Fibroblast of pulmonary artery (primary cell): ENCODE results near the gene WFS1.

Experiments used
- DNase-seq: peaks from one replicate; pipeline ENCODE4 v3.0.0-alpha.2; 2010; ENCODE audit warnings: low read depth
- H3K4me3 ChIP-seq: replicated peaks from 2 replicates; pipeline ENCODE4 v1.5.1; 2011; ENCODE audit warnings: low read depth, mild to moderate bottlenecking, control low read depth, low read length, moderate library complexity
- TF ChIP-seq, protein P1 (sequence below): IDR thresholded peaks from 2 replicates; pipeline ENCODE4 v1.5.1; 2011; ENCODE audit warnings: mild to moderate bottlenecking, control low read depth, low read length, inconsistent platforms; ENCODE audit errors: missing control alignments

The WFS1 gene

DNA sequence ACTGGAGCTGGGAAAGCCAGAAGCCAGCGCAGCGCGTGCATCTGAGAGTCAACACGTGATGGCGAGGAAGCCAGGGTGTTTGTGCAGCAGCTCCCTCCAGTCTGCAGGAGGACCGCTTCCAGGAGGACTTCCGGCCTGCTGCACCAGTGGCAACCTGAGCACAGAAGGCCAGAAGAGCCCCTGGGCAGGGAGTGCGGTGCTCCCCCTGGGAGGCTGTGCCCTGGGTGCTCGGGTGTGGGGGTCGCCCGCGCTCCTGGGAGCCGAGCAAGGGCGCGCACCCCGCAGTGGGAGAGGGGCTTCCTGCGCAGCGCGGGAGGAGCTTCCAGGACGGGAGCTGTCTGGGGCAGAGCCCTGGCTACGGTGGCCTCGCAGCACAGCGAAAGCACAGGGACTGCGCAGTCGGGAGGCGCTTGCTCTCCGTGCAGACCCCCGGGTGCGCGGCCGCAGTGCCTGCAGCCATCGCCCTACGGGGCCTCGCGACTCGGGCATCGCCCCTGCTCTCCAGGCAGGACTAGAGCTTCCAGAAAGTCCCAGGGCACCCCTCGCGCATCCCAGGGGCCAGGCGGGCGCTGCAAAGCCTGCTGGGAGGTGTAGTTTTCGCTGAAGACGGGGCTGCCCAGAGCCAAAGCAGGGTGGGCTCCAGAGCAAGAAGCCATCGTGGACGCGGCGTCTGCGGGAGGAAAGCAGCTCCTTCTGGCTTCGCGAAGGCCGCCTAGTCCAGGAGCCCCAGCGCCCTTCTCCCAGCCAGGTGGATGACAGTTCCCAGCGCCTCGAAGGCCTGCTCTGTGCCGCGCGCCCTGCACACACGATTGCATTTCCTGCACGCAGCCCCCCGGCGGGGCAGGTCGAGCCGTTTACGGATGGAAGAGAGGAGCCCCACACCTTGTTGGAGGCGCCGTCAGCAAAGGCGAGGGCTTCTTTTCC, 24.1 kb upstream of the WFS1 start:
- DNase-seq = no peak
- TF ChIP-seq, protein P1, sequence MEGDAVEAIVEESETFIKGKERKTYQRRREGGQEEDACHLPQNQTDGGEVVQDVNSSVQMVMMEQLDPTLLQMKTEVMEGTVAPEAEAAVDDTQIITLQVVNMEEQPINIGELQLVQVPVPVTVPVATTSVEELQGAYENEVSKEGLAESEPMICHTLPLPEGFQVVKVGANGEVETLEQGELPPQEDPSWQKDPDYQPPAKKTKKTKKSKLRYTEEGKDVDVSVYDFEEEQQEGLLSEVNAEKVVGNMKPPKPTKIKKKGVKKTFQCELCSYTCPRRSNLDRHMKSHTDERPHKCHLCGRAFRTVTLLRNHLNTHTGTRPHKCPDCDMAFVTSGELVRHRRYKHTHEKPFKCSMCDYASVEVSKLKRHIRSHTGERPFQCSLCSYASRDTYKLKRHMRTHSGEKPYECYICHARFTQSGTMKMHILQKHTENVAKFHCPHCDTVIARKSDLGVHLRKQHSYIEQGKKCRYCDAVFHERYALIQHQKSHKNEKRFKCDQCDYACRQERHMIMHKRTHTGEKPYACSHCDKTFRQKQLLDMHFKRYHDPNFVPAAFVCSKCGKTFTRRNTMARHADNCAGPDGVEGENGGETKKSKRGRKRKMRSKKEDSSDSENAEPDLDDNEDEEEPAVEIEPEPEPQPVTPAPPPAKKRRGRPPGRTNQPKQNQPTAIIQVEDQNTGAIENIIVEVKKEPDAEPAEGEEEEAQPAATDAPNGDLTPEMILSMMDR = no peak
- peak overlapping the region; percentile 14 for H3K4me3 ChIP-seq

DNA sequence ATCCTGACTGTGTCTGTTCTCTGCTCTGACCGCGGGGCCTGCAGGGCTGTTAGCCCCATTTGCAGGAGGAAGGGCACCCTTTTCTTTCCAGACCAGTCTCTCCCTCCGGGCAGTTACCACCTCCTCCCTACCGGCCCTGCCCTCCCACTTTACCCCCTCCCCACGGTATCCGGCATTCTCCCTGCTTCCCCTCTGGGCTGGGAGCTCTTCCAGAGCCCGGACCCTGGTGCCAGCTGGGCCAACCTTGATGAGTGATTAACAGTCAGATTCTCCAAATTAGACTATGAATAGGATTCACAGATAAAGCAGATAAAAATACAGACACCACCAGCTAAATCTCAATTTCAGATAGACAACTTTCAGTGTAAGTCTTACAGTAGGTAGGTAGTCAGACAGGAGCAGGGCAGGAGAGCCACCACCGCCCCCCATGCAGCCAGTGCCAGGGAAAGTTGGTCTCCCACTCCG, 23.4 kb upstream of the WFS1 start:
- DNase-seq = no peak
- TF ChIP-seq, protein P1 = no peak
- H3K4me3 ChIP-seq = no peak overlapping the region

DNA sequence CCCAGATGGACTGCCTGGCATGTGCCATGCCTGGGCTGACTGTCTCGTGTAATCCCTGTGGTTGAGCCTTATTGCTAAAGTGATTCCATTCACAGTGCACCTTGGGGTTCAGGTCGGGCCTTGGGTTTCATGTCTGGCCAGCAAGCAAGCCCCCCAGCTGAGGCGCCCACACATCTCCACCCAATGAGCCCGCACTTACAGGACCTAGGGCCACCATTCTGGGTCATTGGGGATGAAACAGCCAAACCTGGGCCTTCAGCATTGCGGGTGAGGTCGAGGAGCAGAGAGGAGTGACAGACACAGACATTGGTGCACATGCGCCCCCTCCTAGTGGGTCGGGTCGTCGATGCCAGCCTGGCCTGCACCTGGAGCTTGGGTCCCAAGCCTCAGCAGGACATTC, 21.3 kb upstream of the WFS1 start:
- H3K4me3 ChIP-seq = no peak overlapping the region
- TF ChIP-seq, protein P1 = no peak
- no peak for DNase-seq

DNA sequence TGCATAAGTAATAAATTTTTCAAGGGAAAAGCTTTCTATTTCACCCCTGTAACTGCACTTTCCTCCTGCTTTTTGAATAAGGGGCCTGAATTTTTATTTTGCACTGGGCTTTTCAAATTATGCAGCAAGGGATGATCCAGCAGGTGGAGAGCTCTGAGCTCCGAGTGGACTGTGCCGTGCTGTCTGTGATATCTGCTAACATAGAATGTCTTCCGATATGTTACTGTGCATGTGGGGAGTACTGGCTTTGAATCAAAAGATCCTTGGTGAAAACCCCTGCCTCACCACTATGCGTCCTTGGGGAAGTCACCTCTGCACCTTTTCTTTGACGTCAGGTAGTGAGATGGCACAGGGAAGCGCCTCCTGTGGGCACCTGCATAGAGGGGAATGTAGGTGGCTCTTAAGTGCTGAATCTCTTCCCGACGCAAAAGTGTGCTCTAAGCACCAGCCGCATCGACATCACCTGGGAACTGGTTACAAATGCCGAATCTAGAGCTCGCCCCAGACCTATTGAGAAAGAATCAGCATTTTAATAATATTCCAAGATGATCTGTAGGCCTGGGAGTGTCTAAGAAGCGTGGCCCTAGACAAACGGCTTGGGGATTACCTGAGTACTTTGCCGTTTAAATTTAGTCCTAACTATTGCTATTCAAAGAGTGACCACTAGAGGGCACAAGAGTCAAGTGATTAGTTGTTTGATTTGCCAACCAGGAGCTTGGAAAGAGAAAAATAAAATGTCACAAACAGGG, 19.2 kb upstream of the WFS1 start:
- DNase-seq = peak; percentile 80
- TF ChIP-seq, protein P1 = peak; percentile 77
- no peak overlapping the region for H3K4me3 ChIP-seq

DNA sequence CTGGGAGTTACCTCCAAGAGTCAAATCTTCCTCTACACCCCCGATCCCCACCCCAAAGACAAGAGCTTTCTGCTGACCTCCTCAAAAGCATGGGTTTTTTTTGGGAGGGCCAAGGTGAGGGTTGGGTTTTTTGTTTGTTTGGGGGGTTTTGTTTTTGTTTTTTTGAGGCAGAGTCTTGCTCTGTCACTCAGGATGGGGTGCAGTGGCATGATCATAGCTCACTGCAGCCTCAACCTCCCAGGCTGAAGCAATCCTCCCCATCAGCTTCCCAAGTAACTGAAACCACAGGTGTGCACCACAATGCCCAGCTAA, 18.7 kb upstream of the WFS1 start:
- DNase-seq = no peak

DNA sequence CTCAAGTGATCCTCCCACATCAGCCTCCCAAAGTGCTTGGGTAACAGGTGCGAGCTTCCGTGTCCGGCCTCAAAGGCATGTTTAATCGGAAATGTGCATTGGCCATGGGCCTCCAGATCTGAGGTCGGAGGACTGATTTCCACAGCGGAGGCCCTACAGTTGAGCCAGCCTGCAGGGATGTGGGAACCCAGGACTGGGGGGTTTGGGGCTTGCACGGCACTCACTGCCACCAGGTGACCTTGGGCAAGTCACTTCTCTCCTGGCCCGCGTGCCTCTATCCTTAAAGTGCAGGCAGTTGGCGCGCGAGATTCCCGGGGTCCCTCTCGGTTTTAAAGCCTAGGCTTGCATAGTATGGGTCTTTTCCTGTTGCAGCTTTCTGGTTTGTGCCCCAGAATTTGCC, 18.3 kb upstream of the WFS1 start:
- no peak overlapping the region for H3K4me3 ChIP-seq
- TF ChIP-seq, protein P1 = no peak
- DNase-seq = no peak

More for the DNA sequence above, 18.7 kb upstream of the WFS1 start:
- TF ChIP-seq, protein P1 = no peak
- no peak overlapping the region for H3K4me3 ChIP-seq
